IMR-90 (cell line): ENCODE measurements around the gene CDX1. TPM values are rescaled to one million over a fixed set of nuclear protein-coding genes. Genes with fewer than 3 reads are reported as not detected.

ENCODE experiments used
- ATAC-seq: fragments of 200-7000 bp; cut with Tn5 transposase; 2 replicates; pipeline ENCODE4 v1.9.1; 2020; ENCODE audit warnings: low read depth, mild to moderate bottlenecking, moderate library complexity
- BruUV-seq: library from RNA; stranded (reverse); fragments of 400-500 nt; replicated peaks from 2 replicates; lab custom pipeline; 2021; lab: Mats Ljungman, UMichigan
- CTCF ChIA-PET: fragments of 300-600 bp; formaldehyde crosslinking; extraction: SDS; loops from one replicate; lab custom pipeline; 2021; ENCODE audit warnings: antibody characterized with exemption; lab: Yijun Ruan, JAX
- POLR2A ChIA-PET: fragments of 300-600 bp; sonication (Branson Sonifier 250); formaldehyde crosslinking; loops from one replicate; lab custom pipeline; 2022; ENCODE audit warnings: antibody characterized with exemption; ENCODE audit not compliant: unreplicated experiment; lab: Charles Lee
- DNase-seq: peaks from one replicate; pipeline ENCODE4 v3.0.0; 2013
- H2AFZ ChIP-seq: replicated peaks from 2 replicates; pipeline ENCODE3; 2013; ENCODE audit warnings: low read length, mild to moderate bottlenecking; ENCODE audit not compliant: poor library complexity
- H2AK5ac ChIP-seq: 2 replicates; pipeline ENCODE4 v1.6.1; 2013; ENCODE audit warnings: low read depth, low read length, inconsistent platforms
- H2AK9ac ChIP-seq: replicated peaks from 2 replicates; pipeline ENCODE3; 2013; ENCODE audit warnings: mild to moderate bottlenecking, low read depth, low read length, moderate library complexity; ENCODE audit not compliant: poor library complexity
- H2BK120ac ChIP-seq: 2 replicates; pipeline ENCODE4 v1.6.1; 2013; ENCODE audit warnings: low read depth, low read length, inconsistent platforms
- H2BK15ac ChIP-seq: 3 replicates; pipeline ENCODE4 v1.6.1; 2013; ENCODE audit warnings: low read depth, low read length, inconsistent platforms
- H2BK20ac ChIP-seq: 2 replicates; pipeline ENCODE4 v1.6.1; 2013; ENCODE audit warnings: low read depth, mild to moderate bottlenecking, inconsistent platforms, low read length, moderate library complexity
- H2BK5ac ChIP-seq: 2 replicates; pipeline ENCODE4 v1.6.1; 2013; ENCODE audit warnings: mild to moderate bottlenecking, low read depth, low read length, inconsistent platforms; ENCODE audit not compliant: poor library complexity, severe bottlenecking
- H3K14ac ChIP-seq: replicated peaks from 2 replicates; pipeline ENCODE4 v1.6.1; 2013; ENCODE audit warnings: low read depth, low read length, inconsistent platforms
- H3K18ac ChIP-seq: 2 replicates; pipeline ENCODE4 v1.6.1; 2013; ENCODE audit warnings: low read depth, low read length, control low read depth
- H3K23ac ChIP-seq: 2 replicates; pipeline ENCODE4 v1.6.1; 2013; ENCODE audit warnings: low read depth, low read length, inconsistent platforms
- H3K27ac ChIP-seq: 2 replicates; pipeline ENCODE4 v1.5.1; 2013; ENCODE audit warnings: mild to moderate bottlenecking, control low read depth, low read length; ENCODE audit not compliant: insufficient read depth
- H3K27me3 ChIP-seq: 2 replicates; pipeline ENCODE4 v1.6.1; 2013; ENCODE audit warnings: low read length; ENCODE audit not compliant: control insufficient read depth, insufficient read depth
- H3K36me3 ChIP-seq: 2 replicates; pipeline ENCODE4 v1.6.1; 2013; ENCODE audit warnings: low read length, mixed read lengths; ENCODE audit not compliant: control insufficient read depth, insufficient read depth
- H3K4ac ChIP-seq: 2 replicates; pipeline ENCODE4 v1.6.1; 2013; ENCODE audit warnings: low read depth, low read length, inconsistent platforms
- H3K4me1 ChIP-seq: 2 replicates; pipeline ENCODE4 v1.6.1; 2013; ENCODE audit warnings: low read length, mixed read lengths; ENCODE audit not compliant: control insufficient read depth, insufficient read depth
- H3K4me2 ChIP-seq: 2 replicates; pipeline ENCODE4 v1.6.1; 2013; ENCODE audit warnings: low read depth, mild to moderate bottlenecking, control low read depth, low read length, moderate library complexity
- H3K4me3 ChIP-seq: 2 replicates; pipeline ENCODE4 v1.5.1; 2013; ENCODE audit warnings: low read depth, mild to moderate bottlenecking, control low read depth, low read length, moderate library complexity; ENCODE audit not compliant: insufficient read depth
- H3K56ac ChIP-seq: 2 replicates; pipeline ENCODE4 v1.6.1; 2013; ENCODE audit warnings: low read length, inconsistent platforms; ENCODE audit not compliant: insufficient read depth; ENCODE audit errors: extremely low read depth
- H3K79me1 ChIP-seq, 2 experiments: 2 replicates each; pipeline ENCODE4 v1.6.1; 2013; ENCODE audit warnings: low read length in 2 of 2, inconsistent platforms in 1 of 2, low read depth in 1 of 2
- H3K9ac ChIP-seq: 2 replicates; pipeline ENCODE4 v1.6.1; 2013; ENCODE audit warnings: low read depth, low read length, control low read depth
- H3K9me1 ChIP-seq: 2 replicates; pipeline ENCODE4 v1.6.1; 2013; ENCODE audit warnings: low read length, inconsistent platforms; ENCODE audit not compliant: insufficient read depth
- H3K9me3 ChIP-seq: 2 replicates; pipeline ENCODE4 v1.6.1; 2013; ENCODE audit warnings: low read length; ENCODE audit not compliant: control insufficient read depth, insufficient read depth
- H4K20me1 ChIP-seq: 2 replicates; pipeline ENCODE4 v1.6.1; 2013; ENCODE audit warnings: low read length, inconsistent platforms; ENCODE audit not compliant: insufficient read depth
- H4K5ac ChIP-seq: 2 replicates; pipeline ENCODE4 v1.6.1; 2013; ENCODE audit warnings: mild to moderate bottlenecking, low read depth, low read length, control low read depth
- H4K8ac ChIP-seq, 2 experiments: 2 replicates each; pipeline ENCODE4 v1.6.1; 2013; ENCODE audit warnings: low read depth in 2 of 2, low read length in 2 of 2, control low read depth in 1 of 2, inconsistent platforms in 1 of 2
- H4K91ac ChIP-seq: 2 replicates; pipeline ENCODE4 v1.6.1; 2013; ENCODE audit warnings: low read depth, low read length, inconsistent platforms; ENCODE audit not compliant: insufficient read depth
- CEBPB ChIP-seq: IDR thresholded peaks from 2 replicates; pipeline ENCODE4 v1.6.1; 2012; ENCODE audit warnings: low read depth, low read length, improper control_type of control experiment
- FOS ChIP-seq: fragments of 150-350 bp; IDR thresholded peaks from 2 replicates; pipeline ENCODE4 v1.6.1; 2016; ENCODE audit warnings: low read depth, low read length
- MAZ ChIP-seq: IDR thresholded peaks from 2 replicates; pipeline ENCODE4 v1.6.1; 2012; ENCODE audit warnings: low read depth, mild to moderate bottlenecking, low read length, improper control_type of control experiment, moderate library complexity, borderline replicate concordance
- NFE2L2 ChIP-seq: fragments of 150-350 bp; IDR thresholded peaks from 2 replicates; pipeline ENCODE4 v1.6.1; 2016; ENCODE audit warnings: low read depth, mild to moderate bottlenecking, low read length
- POLR2A ChIP-seq: IDR thresholded peaks from 2 replicates; pipeline ENCODE4 v1.6.1; 2012; ENCODE audit warnings: mild to moderate bottlenecking, low read depth, low read length
- RFX5 ChIP-seq: IDR thresholded peaks from 2 replicates; pipeline ENCODE4 v1.8.0; 2012; ENCODE audit warnings: low read depth, mild to moderate bottlenecking, low read length, moderate library complexity
- WGBS, 2 experiments: methylation state at CpG; one replicate each; pipeline versions ENCODE4 v1.1.5 to v1.1.7; 2013; ENCODE audit warnings: missing lambda C conversion rate in 2 of 2; ENCODE audit not compliant: insufficient read length in 1 of 2; ENCODE audit errors: extremely low coverage in 2 of 2; 5-methylcytosine and 5-hydroxymethylcytosine counted together
- dilution Hi-C: fragments of 300-500 bp; cut with HindIII; formaldehyde crosslinking; loops from one replicate; pipeline ENCODE4 v1.14.3; 2018; ENCODE audit warnings: low sequenced_read_pairs; ENCODE audit not compliant: unreplicated experiment
- in situ Hi-C: fragments of 300-500 bp; cut with MboI; formaldehyde crosslinking; loops from 3 replicates; pipeline ENCODE4 v1.14.3; 2019; ENCODE audit warnings: low sequenced_read_pairs, inconsistent platforms, mixed read lengths
- intact Hi-C: fragments of 100-400 bp; cut with micrococcal nuclease; formaldehyde crosslinking; loops from 2 replicates; pipeline ENCODE4 v1.10.0; 2022
- polyA plus RNA-seq, 3 experiments: library from polyadenylated mRNA; depleted of rRNA; stranded (reverse); fragments of >200 nt; gene quantifications; 2 replicates each; pipeline ENCODE4 v1.2.3, GENCODE V29; 2012; ENCODE audit warnings: low replicate concordance in 1 of 3
- total RNA-seq: library from RNA; depleted of rRNA; stranded (reverse); fragments of >200 nt; gene quantifications from 2 replicates; pipeline ENCODE4 v1.2.3, GENCODE V29; 2012
- TF ChIP-seq, protein P1 (sequence below): fragments of 150-350 bp; IDR thresholded peaks from 2 replicates; pipeline ENCODE4 v1.6.1; 2017; ENCODE audit warnings: mild to moderate bottlenecking, antibody characterized with exemption, low read length, low read depth

The CDX1 gene
- total and polyA plus RNA-seq, 2 of the 4 experiments (the other 2 are of a cell fraction), result 0.18 to 0.24 TPM

DNA sequence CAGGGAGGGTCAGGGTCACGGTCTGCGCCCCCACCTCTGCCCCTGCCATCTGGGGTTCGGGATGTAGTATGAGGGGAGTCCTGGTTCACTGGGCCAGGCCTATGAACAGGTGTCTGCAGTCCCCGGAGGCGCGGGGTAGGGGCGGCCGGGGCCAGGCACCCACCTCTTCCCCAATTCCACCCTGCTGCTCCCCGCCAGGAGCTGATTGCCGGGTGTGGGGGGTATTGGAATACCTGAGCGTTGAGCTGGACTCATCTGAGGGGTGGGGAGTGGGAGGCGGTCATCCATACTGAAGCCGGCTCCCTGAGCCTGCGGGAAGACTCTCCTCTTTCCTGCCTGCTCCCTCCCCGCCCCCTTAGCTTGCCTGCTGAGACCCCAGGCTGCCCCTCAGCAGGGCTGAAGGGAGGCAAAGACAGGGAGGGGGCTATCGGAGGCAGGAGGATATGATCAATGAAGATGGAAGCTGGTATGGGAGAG, 24.0 kb downstream of the CDX1 start:
- Histone ChIP-seq H2BK20ac (no peak overlapping the region), H2AFZ (no peak overlapping the region), H3K27me3 (peaks cover 91% of the 10 kb centered on the region), H3K56ac (no peak overlapping the region), H3K9me1 (peaks cover 4% of the 10 kb centered on the region; the same call in 1 of the 2 replicates), H3K9ac (no peak overlapping the region), H3K14ac (no peak overlapping the region), H3K27ac (no peak overlapping the region), H3K18ac (no peak overlapping the region), H4K5ac (no peak overlapping the region), H2BK15ac (no peak overlapping the region), H4K91ac (no peak overlapping the region), H2BK5ac (no peak overlapping the region), H3K9me3 (no peaks in the 10 kb centered on the region), H3K4ac (no peak overlapping the region), H2AK9ac (no peak overlapping the region), H3K4me2 (no peak overlapping the region), H4K20me1 (no peaks in the 10 kb centered on the region), H3K4me1 (peaks cover 2% of the 10 kb centered on the region; the same call in 1 of the 2 replicates), H3K36me3 (no peaks in the 10 kb centered on the region), H3K23ac (no peak overlapping the region), H3K4me3 (no peak overlapping the region), H2BK120ac (no peak overlapping the region), H3K79me1 (no peaks in the 10 kb centered on the region), H4K8ac (no peak overlapping the region), H2AK5ac (no peak overlapping the region)
- ChIA-PET POLR2A (no interaction called here), CTCF (no interaction called here)
- DNase-seq (no peak), ATAC-seq (no peak)
- WGBS, 2 experiments, result 50% methylated on average over 4 of the region's 16 CpGs; no CpG with 5 or more reads in 1 of the 2 experiments
- no TSS peak for BruUV-seq
- dilution Hi-C loops (no loop called here), intact Hi-C loops (no loop called here), in situ Hi-C loops (no loop called here)
- no peak for TF ChIP-seq CEBPB
- TF ChIP-seq MAZ, result no peak
- TF ChIP-seq, protein P1, sequence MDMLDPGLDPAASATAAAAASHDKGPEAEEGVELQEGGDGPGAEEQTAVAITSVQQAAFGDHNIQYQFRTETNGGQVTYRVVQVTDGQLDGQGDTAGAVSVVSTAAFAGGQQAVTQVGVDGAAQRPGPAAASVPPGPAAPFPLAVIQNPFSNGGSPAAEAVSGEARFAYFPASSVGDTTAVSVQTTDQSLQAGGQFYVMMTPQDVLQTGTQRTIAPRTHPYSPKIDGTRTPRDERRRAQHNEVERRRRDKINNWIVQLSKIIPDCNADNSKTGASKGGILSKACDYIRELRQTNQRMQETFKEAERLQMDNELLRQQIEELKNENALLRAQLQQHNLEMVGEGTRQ, result no peak
- no peak for TF ChIP-seq NFE2L2
- TF ChIP-seq POLR2A, result no peak
- no peak for TF ChIP-seq RFX5
- no peak for TF ChIP-seq FOS
